Osteocyte (in vitro differentiated cells): ENCODE measurements around the gene NLRP5. TPM values are rescaled to one million over a fixed set of nuclear protein-coding genes. Genes with fewer than 3 reads are reported as not detected.

ENCODE experiments used
- DNase-seq: peaks from one replicate; pipeline ENCODE4 v3.0.0; 2021; ENCODE audit warnings: mixed read lengths; ENCODE audit not compliant: unreplicated experiment; ENCODE audit errors: extremely low spot score
- H3K27ac Mint-ChIP-seq: one replicate; pipeline ENCODE4 v1.8.0; 2021; ENCODE audit warnings: mild to moderate bottlenecking, mixed read lengths; ENCODE audit not compliant: unreplicated experiment
- H3K27me3 Mint-ChIP-seq: one replicate; pipeline ENCODE4 v1.8.0; 2021; ENCODE audit warnings: mixed read lengths; ENCODE audit not compliant: unreplicated experiment
- H3K36me3 Mint-ChIP-seq: one replicate; pipeline ENCODE4 v1.8.0; 2021; ENCODE audit warnings: mixed read lengths; ENCODE audit not compliant: unreplicated experiment
- H3K4me1 Mint-ChIP-seq: one replicate; pipeline ENCODE4 v1.8.0; 2021; ENCODE audit warnings: mixed read lengths; ENCODE audit not compliant: unreplicated experiment
- H3K4me3 Mint-ChIP-seq: one replicate; pipeline ENCODE4 v1.8.0; 2021; ENCODE audit warnings: mild to moderate bottlenecking, moderate library complexity, mixed read lengths; ENCODE audit not compliant: unreplicated experiment
- H3K9me3 Mint-ChIP-seq: one replicate; pipeline ENCODE4 v1.8.0; 2021; ENCODE audit warnings: mixed read lengths; ENCODE audit not compliant: unreplicated experiment
- total RNA-seq: library from RNA; stranded (reverse); gene quantifications from 2 replicates; pipeline ENCODE4 v1.2.1, GENCODE V29; 2021
- TF ChIP-seq, protein P1 (sequence below): fragments of 200-600 bp; sonication (generic); IDR thresholded peaks from 2 replicates; pipeline ENCODE4 v1.5.0; 2021; ENCODE audit warnings: antibody characterized with exemption, mild to moderate bottlenecking, moderate library complexity

Gene NLRP5
- total RNA-seq, 1 donor from 2014 or later, result not detected

GRCh38 chr19:56099638-56100539 lies 113.3 kb downstream of the NLRP5 start:
- Mint-ChIP-seq H3K36me3 (peaks cover 11% of the 10 kb centered on the region), H3K27me3 (no peaks in the 10 kb centered on the region), H3K27ac (no peak overlapping the region), H3K9me3 (no peaks in the 10 kb centered on the region), H3K4me3 (no peak overlapping the region), H3K4me1 (peaks cover 2% of the 10 kb centered on the region)
- TF ChIP-seq, protein P1, sequence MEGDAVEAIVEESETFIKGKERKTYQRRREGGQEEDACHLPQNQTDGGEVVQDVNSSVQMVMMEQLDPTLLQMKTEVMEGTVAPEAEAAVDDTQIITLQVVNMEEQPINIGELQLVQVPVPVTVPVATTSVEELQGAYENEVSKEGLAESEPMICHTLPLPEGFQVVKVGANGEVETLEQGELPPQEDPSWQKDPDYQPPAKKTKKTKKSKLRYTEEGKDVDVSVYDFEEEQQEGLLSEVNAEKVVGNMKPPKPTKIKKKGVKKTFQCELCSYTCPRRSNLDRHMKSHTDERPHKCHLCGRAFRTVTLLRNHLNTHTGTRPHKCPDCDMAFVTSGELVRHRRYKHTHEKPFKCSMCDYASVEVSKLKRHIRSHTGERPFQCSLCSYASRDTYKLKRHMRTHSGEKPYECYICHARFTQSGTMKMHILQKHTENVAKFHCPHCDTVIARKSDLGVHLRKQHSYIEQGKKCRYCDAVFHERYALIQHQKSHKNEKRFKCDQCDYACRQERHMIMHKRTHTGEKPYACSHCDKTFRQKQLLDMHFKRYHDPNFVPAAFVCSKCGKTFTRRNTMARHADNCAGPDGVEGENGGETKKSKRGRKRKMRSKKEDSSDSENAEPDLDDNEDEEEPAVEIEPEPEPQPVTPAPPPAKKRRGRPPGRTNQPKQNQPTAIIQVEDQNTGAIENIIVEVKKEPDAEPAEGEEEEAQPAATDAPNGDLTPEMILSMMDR, result no peak
- DNase-seq, result no peak

DNA sequence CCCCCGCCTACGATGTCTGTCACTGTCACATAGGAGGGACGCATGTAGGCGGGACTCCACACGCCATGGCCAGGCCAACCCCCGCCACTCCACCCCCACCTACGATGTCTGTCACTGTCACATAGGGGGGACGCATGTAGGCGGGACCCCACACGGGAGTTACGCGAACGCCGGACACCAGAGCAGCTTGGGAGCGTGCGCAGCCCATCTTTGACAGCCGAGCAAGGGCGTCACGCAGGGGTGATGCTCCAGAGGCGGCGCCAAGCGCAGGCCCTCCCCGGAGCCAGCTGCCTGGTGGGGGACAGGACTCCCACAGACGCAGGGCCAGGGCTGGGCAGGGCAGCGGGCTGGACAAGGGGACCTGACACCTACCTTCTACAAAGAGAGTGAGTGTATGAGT lies 114.5 kb downstream of the NLRP5 start:
- Mint-ChIP-seq H3K36me3 (peaks cover 7% of the 10 kb centered on the region), H3K4me1 (peaks cover 8% of the 10 kb centered on the region), H3K27me3 (no peaks in the 10 kb centered on the region), H3K9me3 (no peaks in the 10 kb centered on the region), H3K4me3 (no peak overlapping the region), H3K27ac (no peak overlapping the region)
- TF ChIP-seq, protein P1, result no peak
- DNase-seq, result no peak

- Mint-ChIP-seq H3K4me3 (no peak overlapping the region), H3K27me3 (no peaks in the 10 kb centered on the region), H3K36me3 (peaks cover 9% of the 10 kb centered on the region), H3K4me1 (peaks cover 12% of the 10 kb centered on the region), H3K27ac (no peak overlapping the region), H3K9me3 (no peaks in the 10 kb centered on the region)
- no peak for DNase-seq
- TF ChIP-seq, protein P1, result no peak
Observed at GRCh38 chr19:56101746-56102535, 115.4 kb downstream of the NLRP5 start.

DNA sequence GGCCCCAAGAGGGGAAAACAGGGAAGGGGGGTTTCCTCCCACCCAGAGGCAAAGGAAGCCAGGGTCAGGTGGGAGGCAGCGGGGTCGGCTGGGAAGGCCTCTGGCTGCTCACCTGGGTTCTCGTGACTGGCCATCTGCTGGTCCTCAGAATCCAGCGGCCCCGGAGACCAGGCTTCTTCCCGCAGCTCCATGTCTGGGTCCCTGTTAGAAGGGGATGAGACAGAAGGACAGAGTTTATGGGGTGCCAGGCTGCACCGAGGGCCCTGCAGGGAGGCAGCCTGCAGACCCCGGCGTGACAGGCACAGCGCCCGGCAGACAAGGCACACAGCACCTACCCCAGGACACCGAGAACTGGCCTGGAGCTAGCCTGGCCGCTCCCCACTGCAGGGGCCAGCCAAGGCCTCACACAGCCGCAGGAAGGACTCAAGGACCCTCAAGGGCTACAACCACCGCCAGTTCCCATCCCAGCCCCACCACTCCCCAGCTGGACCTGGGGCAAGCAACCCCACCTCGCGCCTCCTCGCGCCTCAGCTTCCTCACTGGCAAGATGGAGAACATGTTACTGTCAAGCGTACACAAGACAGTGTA lies 116.5 kb downstream of the NLRP5 start:
- H3K9me3 Mint-ChIP-seq, result no peaks in the 10 kb centered on the region
- no peak overlapping the region for H3K4me3 Mint-ChIP-seq

More for the DNA sequence above, 116.5 kb downstream of the NLRP5 start:
- H3K36me3 Mint-ChIP-seq, result peaks cover 9% of the 10 kb centered on the region
- H3K4me1 Mint-ChIP-seq, result peaks cover 14% of the 10 kb centered on the region
- TF ChIP-seq, protein P1, result no peak
- H3K27ac Mint-ChIP-seq, result no peak overlapping the region
- H3K27me3 Mint-ChIP-seq, result no peaks in the 10 kb centered on the region
- DNase-seq, result no peak
